ENCODE results near the gene LRRC15.

Gene LRRC15

DNA sequence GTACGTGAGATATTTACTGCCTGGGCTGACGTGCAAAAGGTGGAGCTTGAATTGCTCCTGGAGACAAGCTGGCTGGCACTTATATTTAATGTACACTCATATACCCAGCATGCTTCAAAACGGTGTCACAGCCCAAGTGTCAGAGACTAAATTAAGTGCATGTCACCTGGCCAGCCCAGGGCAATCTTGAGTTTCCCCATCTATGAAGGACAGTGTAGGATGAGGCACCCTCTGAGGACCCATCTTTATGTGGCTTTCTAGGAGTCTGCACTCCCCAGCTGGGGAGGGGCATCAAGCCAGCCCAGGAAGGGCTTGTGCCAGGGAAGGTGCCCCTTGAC, 5.3 kb downstream of the LRRC15 start:
- TF ChIP-seq, protein P1, sequence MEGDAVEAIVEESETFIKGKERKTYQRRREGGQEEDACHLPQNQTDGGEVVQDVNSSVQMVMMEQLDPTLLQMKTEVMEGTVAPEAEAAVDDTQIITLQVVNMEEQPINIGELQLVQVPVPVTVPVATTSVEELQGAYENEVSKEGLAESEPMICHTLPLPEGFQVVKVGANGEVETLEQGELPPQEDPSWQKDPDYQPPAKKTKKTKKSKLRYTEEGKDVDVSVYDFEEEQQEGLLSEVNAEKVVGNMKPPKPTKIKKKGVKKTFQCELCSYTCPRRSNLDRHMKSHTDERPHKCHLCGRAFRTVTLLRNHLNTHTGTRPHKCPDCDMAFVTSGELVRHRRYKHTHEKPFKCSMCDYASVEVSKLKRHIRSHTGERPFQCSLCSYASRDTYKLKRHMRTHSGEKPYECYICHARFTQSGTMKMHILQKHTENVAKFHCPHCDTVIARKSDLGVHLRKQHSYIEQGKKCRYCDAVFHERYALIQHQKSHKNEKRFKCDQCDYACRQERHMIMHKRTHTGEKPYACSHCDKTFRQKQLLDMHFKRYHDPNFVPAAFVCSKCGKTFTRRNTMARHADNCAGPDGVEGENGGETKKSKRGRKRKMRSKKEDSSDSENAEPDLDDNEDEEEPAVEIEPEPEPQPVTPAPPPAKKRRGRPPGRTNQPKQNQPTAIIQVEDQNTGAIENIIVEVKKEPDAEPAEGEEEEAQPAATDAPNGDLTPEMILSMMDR (IDR thresholded peaks at IDR 0.05; ENCODE audit: borderline replicate concordance, control extremely low read depth, extremely low read depth, insufficient read depth, missing control alignments): no peak
- in situ Hi-C loops (cut with MboI; ENCODE audit: low sequenced_read_pairs, unreplicated experiment): no loop called here
- DNase-seq (ENCODE audit: low spot score): no peak

- in situ Hi-C loops (cut with MboI; ENCODE audit: low sequenced_read_pairs, unreplicated experiment): no loop called here
- TF ChIP-seq, protein P1 (IDR thresholded peaks at IDR 0.05; ENCODE audit: borderline replicate concordance, control extremely low read depth, extremely low read depth, insufficient read depth, missing control alignments): no peak
- DNase-seq (ENCODE audit: low spot score): no peak
Observed at GRCh38 chr3:194360568-194360967, 9.0 kb downstream of the LRRC15 start.

DNA sequence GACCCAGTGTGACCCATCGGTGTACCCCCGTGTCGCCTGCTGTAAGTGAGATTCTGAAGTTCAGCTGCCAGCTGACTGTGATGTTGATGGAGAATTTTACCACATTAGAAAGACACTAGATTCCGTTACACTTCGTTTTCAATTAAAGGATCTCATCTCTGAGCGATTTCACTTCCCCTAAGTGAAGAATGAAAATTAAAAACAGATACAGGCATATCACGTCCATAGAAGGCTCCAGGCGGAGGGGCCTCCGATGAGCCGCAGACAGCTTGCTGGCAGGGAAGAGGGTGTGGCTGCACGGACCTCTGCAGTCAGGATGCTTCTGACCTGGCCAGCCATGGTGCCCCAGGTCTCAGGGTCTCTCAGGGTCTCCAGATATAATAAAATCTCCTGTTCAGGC, 11.9 kb downstream of the LRRC15 start:
- TF ChIP-seq, protein P1 (IDR thresholded peaks at IDR 0.05; ENCODE audit: borderline replicate concordance, control extremely low read depth, extremely low read depth, insufficient read depth, missing control alignments): no peak
- in situ Hi-C loops (cut with MboI; ENCODE audit: low sequenced_read_pairs, unreplicated experiment): no loop called here
- DNase-seq (ENCODE audit: low spot score): no peak

- DNase-seq (ENCODE audit: low spot score): no peak
- TF ChIP-seq, protein P1 (IDR thresholded peaks at IDR 0.05; ENCODE audit: borderline replicate concordance, control extremely low read depth, extremely low read depth, insufficient read depth, missing control alignments): no peak
- in situ Hi-C loops (cut with MboI; ENCODE audit: low sequenced_read_pairs, unreplicated experiment): no loop called here
Observed at GRCh38 chr3:194355379-194355778, 14.2 kb downstream of the LRRC15 start.

DNA sequence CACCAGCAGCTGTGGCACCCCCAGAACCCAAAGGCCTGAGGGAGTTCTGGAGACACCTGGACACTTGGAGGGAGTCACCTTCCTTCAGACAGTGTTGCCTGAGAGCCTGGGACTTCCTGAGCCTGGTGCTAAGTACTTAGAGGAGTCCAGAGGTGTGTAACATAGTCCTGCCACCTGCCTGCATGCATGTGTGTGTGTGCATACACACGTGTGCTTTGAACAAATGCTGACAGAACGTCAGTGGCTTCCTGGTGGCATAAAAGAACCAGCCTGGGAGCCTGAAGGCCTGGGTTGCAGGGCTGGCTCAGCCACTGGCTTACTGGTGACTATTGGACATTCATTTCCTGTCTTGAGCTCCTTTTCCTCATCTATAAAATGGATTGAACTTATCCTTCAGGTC, 15.2 kb downstream of the LRRC15 start:
- in situ Hi-C loops (cut with MboI; ENCODE audit: low sequenced_read_pairs, unreplicated experiment): no loop called here
- DNase-seq (ENCODE audit: low spot score): no peak
- TF ChIP-seq, protein P1 (IDR thresholded peaks at IDR 0.05; ENCODE audit: borderline replicate concordance, control extremely low read depth, extremely low read depth, insufficient read depth, missing control alignments): no peak

DNA sequence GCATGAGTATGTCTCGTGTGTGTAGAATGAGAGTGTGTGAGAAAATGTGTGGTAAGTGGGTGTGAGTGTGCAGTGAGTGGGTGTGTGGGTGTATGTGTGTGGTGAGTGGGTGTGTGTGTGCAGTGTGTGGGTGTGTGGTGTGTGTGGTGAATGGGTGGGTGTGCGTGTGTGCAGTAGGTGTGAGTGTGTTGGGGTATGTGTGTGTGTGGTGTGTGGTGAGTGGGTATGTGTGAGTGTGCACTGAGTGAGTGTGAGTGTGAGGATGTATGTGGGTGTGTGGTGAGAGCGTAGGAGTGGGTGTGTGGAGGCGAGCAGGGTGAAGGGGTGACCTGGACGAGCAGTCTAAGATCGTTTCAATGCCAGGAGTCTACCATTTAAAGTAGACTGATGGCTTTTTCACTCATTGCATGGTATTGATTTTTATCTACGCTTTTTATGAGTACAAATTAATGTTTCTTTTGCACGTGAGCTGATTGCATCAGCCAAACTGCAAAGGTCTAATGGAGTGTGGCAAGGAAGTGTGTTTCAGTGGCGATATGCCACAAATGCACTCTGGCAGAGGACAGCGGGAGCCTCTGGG, 16.8 kb downstream of the LRRC15 start:
- in situ Hi-C loops (cut with MboI; ENCODE audit: low sequenced_read_pairs, unreplicated experiment): no loop called here
- TF ChIP-seq, protein P1 (IDR thresholded peaks at IDR 0.05; ENCODE audit: borderline replicate concordance, control extremely low read depth, extremely low read depth, insufficient read depth, missing control alignments): no peak
- DNase-seq (ENCODE audit: low spot score): no peak

All from GM13976 (cell line).